ENCODE data around the gene SLC12A7. TPM values are rescaled to one million over a fixed set of nuclear protein-coding genes. Genes with fewer than 3 reads are reported as not detected.

Gene SLC12A7
- total and polyA plus RNA-seq, 3 donors from 2014 or later, result 73.2 to 212 (median 168) TPM

GRCh38 chr5:1135696-1136525 lies 24.0 kb upstream of the SLC12A7 start:
- no peak for DNase-seq
- WGBS, 2 donors, result 73 to 75% methylated on average over 14 to 24 of the region's 27 CpGs
- TF ChIP-seq POLR2A (IDR thresholded peaks at IDR 0.05) (no peak), CTCF (IDR thresholded peaks at IDR 0.05) (no peak)
- Histone ChIP-seq H3K4me1 (peaks cover 18% of the 10 kb centered on the region), H3K27me3 (no peaks in the 10 kb centered on the region), H3K9me3 (no peaks in the 10 kb centered on the region), H3K36me3 (ENCODE audit: low read depth, missing control alignments) (no peaks in the 10 kb centered on the region), H3K27ac (no peak overlapping the region), H3K4me3 (no peak overlapping the region)
- intact Hi-C loops (cut with DNase I; ENCODE audit: low total_unique reads), result no loop called here

GRCh38 chr5:1134478-1134877 lies 22.6 kb upstream of the SLC12A7 start:
- DNase-seq, result no peak
- no peak for TF ChIP-seq POLR2A (IDR thresholded peaks at IDR 0.05)
- no peak for TF ChIP-seq CTCF (IDR thresholded peaks at IDR 0.05)
- H3K36me3 ChIP-seq (ENCODE audit: low read depth, missing control alignments), result no peaks in the 10 kb centered on the region
- H3K4me1 ChIP-seq, result peaks cover 10% of the 10 kb centered on the region
- intact Hi-C loops (cut with DNase I; ENCODE audit: low total_unique reads), result no loop called here
- H3K27me3 ChIP-seq, result no peaks in the 10 kb centered on the region
- WGBS, 2 donors, result 68 to 74% methylated on average over 11 to 14 of the region's 14 CpGs
- no peak overlapping the region for H3K27ac ChIP-seq
- no peak overlapping the region for H3K4me3 ChIP-seq
- H3K9me3 ChIP-seq, result no peaks in the 10 kb centered on the region

GRCh38 chr5:1133510-1134201 lies 21.8 kb upstream of the SLC12A7 start:
- no peak overlapping the region for H3K27ac ChIP-seq
- TF ChIP-seq CTCF (IDR thresholded peaks at IDR 0.05) (no peak), POLR2A (IDR thresholded peaks at IDR 0.05) (no peak)

GRCh38 chr5:1133108-1133507 lies 21.2 kb upstream of the SLC12A7 start:
- Histone ChIP-seq H3K36me3 (ENCODE audit: low read depth, missing control alignments) (no peaks in the 10 kb centered on the region), H3K9me3 (no peaks in the 10 kb centered on the region), H3K27me3 (no peaks in the 10 kb centered on the region), H3K27ac (no peak overlapping the region), H3K4me1 (peaks cover 14% of the 10 kb centered on the region), H3K4me3 (no peak overlapping the region)
- no peak for TF ChIP-seq CTCF (IDR thresholded peaks at IDR 0.05)
- TF ChIP-seq POLR2A (IDR thresholded peaks at IDR 0.05), result no peak
- no peak for DNase-seq
- intact Hi-C loops (cut with DNase I; ENCODE audit: low total_unique reads), result no loop called here
- 86 to 91% methylated on average over 3 to 9 of the region's 9 CpGs for WGBS, 2 donors

More at GRCh38 chr5:1133510-1134201, 21.8 kb upstream of the SLC12A7 start:
- Histone ChIP-seq H3K4me3 (no peak overlapping the region), H3K9me3 (no peaks in the 10 kb centered on the region), H3K27me3 (no peaks in the 10 kb centered on the region), H3K36me3 (ENCODE audit: low read depth, missing control alignments) (no peaks in the 10 kb centered on the region), H3K4me1 (peaks cover 10% of the 10 kb centered on the region)
- intact Hi-C loops (cut with DNase I; ENCODE audit: low total_unique reads), result no loop called here
- 45 to 72% methylated on average over 13 to 17 of the region's 17 CpGs for WGBS, 2 donors
- DNase-seq, result no peak

All from testis (tissue), 3 donors.